Kidney (tissue), 14 donors: ENCODE results near the gene BTBD7. TPM values are rescaled to one million over a fixed set of nuclear protein-coding genes. Genes with fewer than 3 reads are reported as not detected.

Source experiments
- DNase-seq, 5 donors: peaks; one replicate each; pipeline ENCODE4 v3.0.0-alpha.2; 2013 to 2020
- FAIRE-seq: peaks from 2 replicates; lab custom pipeline; 2012; peaks lifted over from hg19 to GRCh38; lab: Jason Lieb, UNC
- H3K27ac ChIP-seq, 2 donors: one replicate each; pipeline ENCODE4 v1.7.0; 2013; ENCODE audit warnings: low read depth in 2 of 2, low read length in 2 of 2, inconsistent platforms in 1 of 2
- H3K27me3 ChIP-seq: one replicate; pipeline ENCODE4 v1.7.1; 2013; ENCODE audit warnings: low read length, inconsistent platforms; ENCODE audit not compliant: control insufficient read depth, insufficient read depth
- H3K36me3 ChIP-seq, 3 donors: one replicate each; pipeline versions ENCODE4 v1.7.0 to v1.7.1; 2013; ENCODE audit warnings: low read length in 3 of 3, control low read depth in 1 of 3, inconsistent platforms in 1 of 3; ENCODE audit not compliant: insufficient read depth in 3 of 3, control insufficient read depth in 2 of 3
- H3K4me1 ChIP-seq, 3 donors: one replicate each; pipeline versions ENCODE4 v1.7.0 to v1.7.1; 2013; ENCODE audit warnings: low read length in 3 of 3, inconsistent platforms in 1 of 3, low read depth in 1 of 3; ENCODE audit not compliant: control insufficient read depth in 2 of 3, insufficient read depth in 2 of 3
- H3K4me3 ChIP-seq, 3 donors: one replicate each; pipeline versions ENCODE4 v1.7.0 to v1.8.1; 2013; ENCODE audit warnings: low read length in 3 of 3, control low read depth in 1 of 3, inconsistent platforms in 1 of 3
- H3K9ac ChIP-seq, 3 donors: one replicate each; pipeline versions ENCODE4 v1.7.0 to v1.7.1; 2013; ENCODE audit warnings: low read length in 3 of 3, control low read depth in 1 of 3, inconsistent platforms in 1 of 3
- H3K9me3 ChIP-seq, 3 donors: one replicate each; pipeline versions ENCODE4 v1.7.0 to v1.7.1; 2013; ENCODE audit warnings: low read length in 3 of 3, control low read depth in 1 of 3, inconsistent platforms in 1 of 3; ENCODE audit not compliant: control insufficient read depth in 2 of 3, insufficient read depth in 1 of 3
- CTCF ChIP-seq: IDR thresholded peaks from 3 replicates; pipeline ENCODE4 v1.5.1; 2012; ENCODE audit warnings: mild to moderate bottlenecking, moderate library complexity, borderline replicate concordance; ENCODE audit not compliant: insufficient read depth; ENCODE audit errors: extremely low read depth
- intact Hi-C: fragments of 100-400 bp; cut with DNase I; formaldehyde crosslinking; loops from one replicate; pipeline ENCODE4 v1.11.1; 2022
- polyA plus RNA-seq: library from polyadenylated mRNA; stranded (reverse); fragments of 350-450 nt; fragmentation: Illumina TruSeq; extraction: RNeasy Lipid Tissue Mini Kit (QIAGEN cat#74804); gene quantifications from one replicate; pipeline ENCODE4 v1.2.3, GENCODE V29; 2014; ENCODE audit warnings: low read depth, low replicate concordance; ENCODE audit not compliant: insufficient read depth
- total RNA-seq: library from RNA; stranded (reverse); fragmentation: NEBNext Ultra II Directional; extraction: Animal tissue kit (Norgen Biotek cat#: 25700); gene quantifications from one replicate; pipeline ENCODE4 v1.2.1, GENCODE V29; 2021
- donor health status: control.
- donor health status: control.
- donor health status: control.
- donor health status: control.
- donor health status: control.
- donor health status: DM: yes; HTN: yes; CAD: no.
- donor health status: Normal renal cell carcinoma (clear cell type).

The BTBD7 gene
- total and polyA plus RNA-seq, 2 donors from 2014 or later = 10.3 to 78.2 TPM

- intact Hi-C loops = no loop called here
- Histone ChIP-seq H3K4me3 (no peak overlapping the region), H3K27ac (no peak overlapping the region), H3K4me1 (no peaks in the 10 kb centered on the region), H3K27me3 (no peaks in the 10 kb centered on the region), H3K9me3 (no peaks in the 10 kb centered on the region), H3K9ac (no peak overlapping the region), H3K36me3 (peaks cover 0 to 25% (median 15%) of the 10 kb centered on the region in 3 donors)
- peak in 3 of 5 donors; percentile 31 to 76 (median 64) for DNase-seq
- peak; percentile 47 for TF ChIP-seq CTCF
- no peak for FAIRE-seq
Observed at GRCh38 chr14:93219103-93219726, 113.6 kb downstream of the BTBD7 start.

GRCh38 chr14:93214598-93214997, 118.2 kb downstream of the BTBD7 start:
- no peak for TF ChIP-seq CTCF
- DNase-seq = no peak
- H3K4me3 ChIP-seq = no peak overlapping the region
- intact Hi-C loops = no loop called here
- no peaks in the 10 kb centered on the region for H3K27me3 ChIP-seq
- no peak overlapping the region for H3K27ac ChIP-seq
- H3K36me3 ChIP-seq = peaks cover 0 to 23% (median 14%) of the 10 kb centered on the region in 3 donors
- FAIRE-seq = no peak
- H3K9ac ChIP-seq = no peak overlapping the region
- H3K9me3 ChIP-seq = no peaks in the 10 kb centered on the region
- H3K4me1 ChIP-seq = no peaks in the 10 kb centered on the region

- H3K9me3 ChIP-seq = no peaks in the 10 kb centered on the region
- no peak for DNase-seq
- no peak for FAIRE-seq
- no peak overlapping the region for H3K27ac ChIP-seq
- intact Hi-C loops = no loop called here
- no peaks in the 10 kb centered on the region for H3K27me3 ChIP-seq
- TF ChIP-seq CTCF = no peak
- H3K36me3 ChIP-seq = peaks cover 0 to 23% (median 13%) of the 10 kb centered on the region in 3 donors
- no peak overlapping the region for H3K4me3 ChIP-seq
- H3K9ac ChIP-seq = no peak overlapping the region
- peaks cover 2 to 5% (median 4%) of the 10 kb centered on the region in 3 donors for H3K4me1 ChIP-seq
Observed at GRCh38 chr14:93212432-93212831, 120.4 kb downstream of the BTBD7 start.
